SK-N-SH (cell line): ENCODE measurements around the gene PKNOX2. TPM values are rescaled to one million over a fixed set of nuclear protein-coding genes. Genes with fewer than 3 reads are reported as not detected.

Source experiments
- CTCF ChIA-PET: fragments of 300-600, 350-600 bp; formaldehyde crosslinking; extraction: SDS; loops from one replicate; lab custom pipeline; 2021; lab: Yijun Ruan, JAX
- POLR2A ChIA-PET: fragments of 350-600 bp; sonication (Branson Sonifier 250); formaldehyde crosslinking; extraction: SDS; loops from one replicate; lab custom pipeline; 2020; ENCODE audit warnings: antibody characterized with exemption, inconsistent platforms; lab: Yijun Ruan, JAX
- DNase-seq: peaks from one replicate; pipeline ENCODE4 v3.0.0; 2012
- H2AFZ ChIP-seq: fragments of 200-600 bp; sonication (generic); 2 replicates; pipeline ENCODE4 v1.8.1; 2016; ENCODE audit warnings: antibody characterized with exemption, mild to moderate bottlenecking, low read depth
- H3F3A ChIP-seq: fragments of 200-600 bp; sonication (generic); replicated peaks from 2 replicates; pipeline ENCODE3; 2016; ENCODE audit warnings: antibody characterized with exemption, mild to moderate bottlenecking; ENCODE audit not compliant: insufficient read depth
- H3K27ac ChIP-seq, 2 experiments: fragments of 200-500 bp in 1 of 2; fragments of 200-600 bp in 1 of 2; sonication (Bioruptor generic) in 1 of 2; sonication (generic), shearing (Covaris generic) in 1 of 2; 2 replicates each; pipeline versions ENCODE4 v1.5.1 to v1.6.1; 2014 to 2016; ENCODE audit warnings: low read depth in 2 of 2, inconsistent platforms in 1 of 2, low read length in 1 of 2, mild to moderate bottlenecking in 1 of 2, mixed read lengths in 1 of 2
- H3K27me3 ChIP-seq: fragments of 200-600 bp; sonication (generic), shearing (Covaris generic); 2 replicates; pipeline ENCODE4 v1.6.1; 2016; ENCODE audit warnings: mixed run types; ENCODE audit not compliant: insufficient read depth
- H3K36me3 ChIP-seq, 2 experiments: fragments of 200-500 bp in 1 of 2; fragments of 200-600 bp in 1 of 2; sonication (Bioruptor generic) in 1 of 2; sonication (generic) in 1 of 2; replicated peaks in 1 of 2; 2 replicates each; pipeline versions ENCODE3 to v1.5.1; 2014 to 2016; ENCODE audit warnings: low read length in 1 of 2, mild to moderate bottlenecking in 1 of 2; ENCODE audit not compliant: insufficient read depth in 2 of 2, control insufficient read depth in 1 of 2
- H3K4me1 ChIP-seq, 2 experiments: fragments of 200-500 bp in 1 of 2; fragments of 200-600 bp in 1 of 2; sonication (Bioruptor generic) in 1 of 2; sonication (generic), shearing (Covaris generic) in 1 of 2; 2 replicates each; pipeline versions ENCODE4 v1.5.1 to v1.6.1; 2014 to 2016; ENCODE audit warnings: low read depth in 1 of 2, low read length in 1 of 2, mixed run types in 1 of 2; ENCODE audit not compliant: insufficient read depth in 2 of 2, control insufficient read depth in 1 of 2
- H3K4me2 ChIP-seq: fragments of 200-600 bp; sonication (generic), shearing (Covaris generic); 2 replicates; pipeline ENCODE4 v1.6.1; 2017; ENCODE audit warnings: mixed run types
- H3K4me3 ChIP-seq, 2 experiments: fragments of 200-500 bp in 1 of 2; fragments of 200-600 bp in 1 of 2; sonication (Bioruptor generic) in 1 of 2; sonication (generic), shearing (Covaris generic) in 1 of 2; 2 replicates each; pipeline versions ENCODE4 v1.5.1 to v1.8.1; 2014 to 2016; ENCODE audit warnings: low read depth in 2 of 2, inconsistent platforms in 1 of 2, low read length in 1 of 2, mild to moderate bottlenecking in 1 of 2, mixed read lengths in 1 of 2, moderate library complexity in 1 of 2
- H3K79me2 ChIP-seq: fragments of 200-600 bp; sonication (generic); 2 replicates; pipeline ENCODE4 v1.8.1; 2017; ENCODE audit warnings: mild to moderate bottlenecking; ENCODE audit not compliant: insufficient read depth
- H3K9ac ChIP-seq: fragments of 200-600 bp; sonication (generic); 2 replicates; pipeline ENCODE4 v1.6.1; 2017; ENCODE audit warnings: mixed run types
- H3K9me2 ChIP-seq: fragments of 200-600 bp; sonication (generic); 2 replicates; pipeline ENCODE4 v1.6.1; 2017; ENCODE audit warnings: mixed run types
- H3K9me3 ChIP-seq: fragments of 200-600 bp; sonication (generic); 2 replicates; pipeline ENCODE4 v1.6.1; 2017; ENCODE audit warnings: mixed run types, mild to moderate bottlenecking, moderate library complexity
- H4K20me1 ChIP-seq: fragments of 200-600 bp; sonication (generic); 2 replicates; pipeline ENCODE4 v1.6.1; 2017; ENCODE audit warnings: mild to moderate bottlenecking, mixed run types; ENCODE audit not compliant: insufficient read depth
- EP300 ChIP-seq, 2 experiments: IDR thresholded peaks; 2 replicates each; pipeline versions ENCODE4 v1.4.0 to v1.6.1; 2012; ENCODE audit warnings: borderline replicate concordance in 1 of 2, low read depth in 1 of 2, low read length in 1 of 2
- FOXJ3 ChIP-seq: sonication (generic); formaldehyde crosslinking; IDR thresholded peaks from 2 replicates; pipeline ENCODE4 v1.5.1; 2020; ENCODE audit warnings: mild to moderate bottlenecking, missing genetic modification reagents
- GABPA ChIP-seq: IDR thresholded peaks from 2 replicates; pipeline ENCODE4 v1.4.0; 2012; ENCODE audit warnings: low read depth, mild to moderate bottlenecking
- IRF3 ChIP-seq: fragments of 150-350 bp; IDR thresholded peaks from 2 replicates; pipeline ENCODE4 v1.6.1; 2016; ENCODE audit warnings: mild to moderate bottlenecking, low read depth, low read length
- MEF2A ChIP-seq: IDR thresholded peaks from 2 replicates; pipeline ENCODE4 v1.4.0; 2012; ENCODE audit warnings: low read depth, borderline replicate concordance
- MXI1 ChIP-seq: IDR thresholded peaks from 2 replicates; pipeline ENCODE4 v1.6.1; 2012; ENCODE audit warnings: mild to moderate bottlenecking, low read depth, low read length, improper control_type of control experiment
- NFIC ChIP-seq: IDR thresholded peaks from 2 replicates; pipeline ENCODE4 v1.4.0; 2012; ENCODE audit warnings: borderline replicate concordance
- NRF1 ChIP-seq: IDR thresholded peaks from 2 replicates; pipeline ENCODE4 v1.6.1; 2012; ENCODE audit warnings: low read depth, mild to moderate bottlenecking, low read length
- RAD21 ChIP-seq: IDR thresholded peaks from 2 replicates; pipeline ENCODE4 v1.6.1; 2012; ENCODE audit warnings: mild to moderate bottlenecking, low read length
- RCOR1 ChIP-seq: fragments of 150-350 bp; IDR thresholded peaks from 2 replicates; pipeline ENCODE4 v1.6.1; 2017; ENCODE audit warnings: antibody characterized with exemption, low read length
- RFX5 ChIP-seq: IDR thresholded peaks from 2 replicates; pipeline ENCODE4 v1.6.1; 2012; ENCODE audit warnings: mild to moderate bottlenecking, improper control_type of control experiment, low read length
- SMC3 ChIP-seq: IDR thresholded peaks from 2 replicates; pipeline ENCODE4 v1.6.1; 2012; ENCODE audit warnings: low read depth, low read length, improper control_type of control experiment
- TAF1 ChIP-seq: IDR thresholded peaks from 2 replicates; pipeline ENCODE4 v1.6.1; 2012; ENCODE audit warnings: low read depth, mild to moderate bottlenecking, low read length, moderate library complexity, borderline replicate concordance
- YY1 ChIP-seq: IDR thresholded peaks from 2 replicates; pipeline ENCODE4 v1.4.0; 2012; ENCODE audit warnings: low read depth, mild to moderate bottlenecking
- ZBTB33 ChIP-seq: IDR thresholded peaks from 2 replicates; pipeline ENCODE4 v1.4.0; 2012; ENCODE audit warnings: low read depth, borderline replicate concordance
- WGBS: methylation state at CpG from one replicate; pipeline ENCODE4 v1.1.6; 2017; ENCODE audit warnings: low lambda C conversion rate; 5-methylcytosine and 5-hydroxymethylcytosine counted together
- polyA plus RNA-seq, 3 experiments: library from polyadenylated mRNA; depleted of rRNA; stranded (reverse); fragments of >200 nt; gene quantifications; 2 replicates each; pipeline ENCODE4 v1.2.3, GENCODE V29; 2012
- TF ChIP-seq, protein P1 (sequence below): fragments of 150-350 bp; IDR thresholded peaks from 2 replicates; pipeline ENCODE4 v1.6.1; 2017; ENCODE audit warnings: antibody characterized with exemption, low read length, low read depth, borderline replicate concordance

Gene PKNOX2
- polyA plus RNA-seq, 1 of the 3 experiments (the other 2 are of a cell fraction) = 0.02 TPM

- no peaks in the 10 kb centered on the region; the same call in 1 of the 2 replicates for H3K27me3 ChIP-seq
- DNase-seq = no peak
- H3K4me2 ChIP-seq = no peak overlapping the region
- no peaks in the 10 kb centered on the region for H4K20me1 ChIP-seq
- CTCF ChIA-PET = interaction anchor here (1.1 to 3.1 kb wide), 6 partner anchors 10 to 222 kb away, joined by 3 to 12 read pairs (median 4); no protein-coding TSS in a partner anchor
- no peak overlapping the region for H3K27ac ChIP-seq
- no peaks in the 10 kb centered on the region for H3K36me3 ChIP-seq
- H3K9ac ChIP-seq = no peak overlapping the region
- no peaks in the 10 kb centered on the region for H3K9me3 ChIP-seq
- TF ChIP-seq MXI1 = no peak
- TF ChIP-seq MEF2A = no peak
- TF ChIP-seq, protein P1, sequence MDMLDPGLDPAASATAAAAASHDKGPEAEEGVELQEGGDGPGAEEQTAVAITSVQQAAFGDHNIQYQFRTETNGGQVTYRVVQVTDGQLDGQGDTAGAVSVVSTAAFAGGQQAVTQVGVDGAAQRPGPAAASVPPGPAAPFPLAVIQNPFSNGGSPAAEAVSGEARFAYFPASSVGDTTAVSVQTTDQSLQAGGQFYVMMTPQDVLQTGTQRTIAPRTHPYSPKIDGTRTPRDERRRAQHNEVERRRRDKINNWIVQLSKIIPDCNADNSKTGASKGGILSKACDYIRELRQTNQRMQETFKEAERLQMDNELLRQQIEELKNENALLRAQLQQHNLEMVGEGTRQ = no peak
- TF ChIP-seq ZBTB33 = no peak
- TF ChIP-seq RFX5 = no peak
- no peak for TF ChIP-seq NFIC
- TF ChIP-seq TAF1 = no peak
- no peak for TF ChIP-seq SMC3
- TF ChIP-seq, all 33 proteins: peak for 0
- Histone ChIP-seq H3K4me3 (no peak overlapping the region), H3K79me2 (no peaks in the 10 kb centered on the region), H3K9me2 (no peaks in the 10 kb centered on the region), H3K4me1 (peaks cover 0 to 8% of the 10 kb centered on the region in 2 experiments; a peak in 1 of 4 replicates), H2AFZ (no peak overlapping the region), H3F3A (no peaks in the 10 kb centered on the region)
- WGBS = 64% methylated on average over 9 of the region's 9 CpGs
- POLR2A ChIA-PET = no interaction called here
Measured at GRCh38 chr11:125312812-125313211, 148.3 kb downstream of the PKNOX2 start.

DNA sequence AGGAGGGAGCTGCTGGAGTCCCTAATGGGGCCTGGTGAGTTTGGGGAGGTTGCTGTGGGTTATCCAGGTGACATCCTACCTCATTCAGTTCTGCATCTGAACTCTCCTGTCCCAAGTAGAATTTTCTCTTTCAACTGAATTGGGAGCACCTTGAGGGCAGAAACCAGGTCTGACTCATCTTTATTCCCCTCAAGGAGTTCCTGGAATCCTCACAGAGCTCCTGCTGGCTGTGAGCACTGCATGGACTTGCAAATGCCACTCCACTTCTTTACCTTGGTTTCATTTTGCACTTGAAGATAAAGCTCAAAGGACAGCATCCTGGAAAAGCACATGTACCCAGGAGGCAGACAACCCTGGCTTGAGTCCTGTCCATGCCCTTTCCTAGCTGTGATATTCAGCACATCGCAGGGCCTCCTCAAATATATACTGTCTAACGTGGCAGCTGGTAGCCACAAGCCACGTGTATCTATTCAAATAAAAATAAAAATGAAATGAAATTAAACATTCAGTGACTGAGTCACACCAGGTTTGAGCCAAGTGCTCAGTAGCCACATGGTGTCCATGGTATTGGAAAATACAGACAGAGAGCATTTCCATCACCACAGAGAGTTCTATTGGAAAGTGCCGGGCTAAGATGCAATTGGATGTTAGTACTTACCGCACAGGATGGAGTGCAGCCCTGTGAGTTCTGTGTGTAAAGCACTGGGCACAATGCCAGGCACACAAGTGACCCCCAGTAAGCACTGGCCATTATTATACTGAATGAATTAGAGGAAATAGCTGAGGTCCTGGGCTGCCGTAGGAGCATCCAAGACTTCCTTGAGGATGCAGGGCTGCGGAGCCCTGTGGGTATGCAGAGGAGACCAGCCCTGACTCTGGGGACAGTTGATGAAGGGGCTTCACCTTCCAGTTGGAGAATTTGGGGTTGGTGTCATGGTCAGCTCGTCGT, 149.0 kb downstream of the PKNOX2 start:
- Histone ChIP-seq H3F3A (no peaks in the 10 kb centered on the region), H3K79me2 (no peaks in the 10 kb centered on the region), H3K9me3 (no peaks in the 10 kb centered on the region), H3K4me1 (peaks cover 0 to 8% of the 10 kb centered on the region in 2 experiments; a peak in 1 of 4 replicates), H3K4me2 (no peak overlapping the region), H3K9ac (no peak overlapping the region), H3K9me2 (no peaks in the 10 kb centered on the region), H3K27ac (no peak overlapping the region), H3K27me3 (no peaks in the 10 kb centered on the region; the same call in 1 of the 2 replicates)
- POLR2A ChIA-PET = no interaction called here
- 52% methylated on average over 9 of the region's 9 CpGs for WGBS
- no peak for TF ChIP-seq RCOR1
- TF ChIP-seq TAF1 = no peak
- no peak for TF ChIP-seq FOXJ3 (CRISPR knock-in tag)
- no peak for TF ChIP-seq EP300 (IDR thresholded peaks at IDR 0.05; ENCODE audit: borderline replicate concordance in 1 of 2, low read depth in 1 of 2, low read length in 1 of 2)
- no peak for TF ChIP-seq GABPA
- TF ChIP-seq RAD21 = no peak
- TF ChIP-seq IRF3 = no peak
- TF ChIP-seq YY1 = no peak
- TF ChIP-seq NRF1 = no peak
- TF ChIP-seq, all 33 proteins: peak for 0
- no peak for DNase-seq
- Histone ChIP-seq H2AFZ (no peak overlapping the region), H4K20me1 (no peaks in the 10 kb centered on the region), H3K36me3 (no peaks in the 10 kb centered on the region), H3K4me3 (no peak overlapping the region)
- CTCF ChIA-PET = interaction anchor here (0.8 to 3.1 kb wide), 7 partner anchors 10 to 171 kb away, joined by 3 to 12 read pairs (median 4); no protein-coding TSS in a partner anchor
